SH-SY5Y (cell line): ENCODE results near the gene MPC2.

Source experiments
- GATA2 ChIP-seq: IDR thresholded peaks from 2 replicates; pipeline ENCODE4 v1.6.1; 2011; ENCODE audit warnings: mild to moderate bottlenecking, low read depth, low read length
- GATA3 ChIP-seq: IDR thresholded peaks from 2 replicates; pipeline ENCODE4 v1.6.1; 2011; ENCODE audit warnings: low read depth, mild to moderate bottlenecking, low read length, moderate library complexity

DNA sequence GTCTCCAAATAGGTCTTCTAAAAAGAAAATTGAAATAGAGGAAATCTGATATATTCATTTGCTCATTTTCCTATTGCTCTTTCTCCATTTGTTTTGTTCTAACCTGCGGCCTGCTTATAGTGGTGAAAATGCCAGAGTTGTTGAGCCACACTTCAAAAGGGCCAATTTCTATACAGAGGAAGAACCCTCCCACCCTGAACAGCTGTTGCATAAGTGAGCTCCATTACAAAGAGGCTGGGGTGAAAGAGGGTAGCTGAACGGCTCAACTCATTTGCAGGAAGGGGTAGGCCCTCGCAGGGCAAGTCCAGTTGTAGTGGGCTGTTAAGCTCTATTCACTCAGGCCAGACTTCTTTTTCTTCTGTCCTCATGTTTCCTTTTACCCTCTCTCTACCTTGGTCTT, 31.7 kb downstream of the MPC2 start:
- no peak for TF ChIP-seq GATA3
- no peak for TF ChIP-seq GATA2
